B cell (primary cell): Measurements from ENCODE around the gene RGS7BP.

Source experiments
- EZH2 ChIP-seq: IDR thresholded peaks from 2 replicates; pipeline ENCODE4 v1.6.1; 2012; ENCODE audit warnings: borderline replicate concordance, low read depth, mild to moderate bottlenecking, moderate library complexity, low read length; ENCODE audit not compliant: insufficient read depth, poor library complexity, severe bottlenecking
- TF ChIP-seq, protein P1 (sequence below): fragments of 200-600 bp; IDR thresholded peaks from one replicate; pipeline ENCODE4 v1.8.0; 2022; ENCODE audit warnings: antibody characterized with exemption, mild to moderate bottlenecking

- TF ChIP-seq, protein P1, sequence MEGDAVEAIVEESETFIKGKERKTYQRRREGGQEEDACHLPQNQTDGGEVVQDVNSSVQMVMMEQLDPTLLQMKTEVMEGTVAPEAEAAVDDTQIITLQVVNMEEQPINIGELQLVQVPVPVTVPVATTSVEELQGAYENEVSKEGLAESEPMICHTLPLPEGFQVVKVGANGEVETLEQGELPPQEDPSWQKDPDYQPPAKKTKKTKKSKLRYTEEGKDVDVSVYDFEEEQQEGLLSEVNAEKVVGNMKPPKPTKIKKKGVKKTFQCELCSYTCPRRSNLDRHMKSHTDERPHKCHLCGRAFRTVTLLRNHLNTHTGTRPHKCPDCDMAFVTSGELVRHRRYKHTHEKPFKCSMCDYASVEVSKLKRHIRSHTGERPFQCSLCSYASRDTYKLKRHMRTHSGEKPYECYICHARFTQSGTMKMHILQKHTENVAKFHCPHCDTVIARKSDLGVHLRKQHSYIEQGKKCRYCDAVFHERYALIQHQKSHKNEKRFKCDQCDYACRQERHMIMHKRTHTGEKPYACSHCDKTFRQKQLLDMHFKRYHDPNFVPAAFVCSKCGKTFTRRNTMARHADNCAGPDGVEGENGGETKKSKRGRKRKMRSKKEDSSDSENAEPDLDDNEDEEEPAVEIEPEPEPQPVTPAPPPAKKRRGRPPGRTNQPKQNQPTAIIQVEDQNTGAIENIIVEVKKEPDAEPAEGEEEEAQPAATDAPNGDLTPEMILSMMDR = no peak
- TF ChIP-seq EZH2 = no peak
Measured at GRCh38 chr5:64530076-64530475, 24.3 kb downstream of the RGS7BP start.
